Nephron progenitor cell (in vitro differentiated cells): ENCODE results near the gene VCX3B.
"Not testable (repeated sequence)": the region's sequence is repeated elsewhere in the genome, so short reads cannot be mapped to it uniquely, and the experiment has no call there.

Source experiments
- DNase-seq: peaks from one replicate; pipeline ENCODE4 v3.0.0; 2021
- H3K27ac Mint-ChIP-seq: 2 replicates; pipeline ENCODE4 v1.8.0; 2021; ENCODE audit warnings: mild to moderate bottlenecking, moderate library complexity, mixed read lengths
- H3K27me3 Mint-ChIP-seq: 2 replicates; pipeline ENCODE4 v1.8.0; 2021; ENCODE audit warnings: mild to moderate bottlenecking, low read depth, mixed read lengths; ENCODE audit not compliant: poor library complexity
- H3K36me3 Mint-ChIP-seq: 2 replicates; pipeline ENCODE4 v1.8.0; 2021; ENCODE audit warnings: low read depth, mixed read lengths
- H3K4me1 Mint-ChIP-seq: 2 replicates; pipeline ENCODE4 v1.8.0; 2021; ENCODE audit warnings: mixed read lengths
- H3K4me3 Mint-ChIP-seq: 2 replicates; pipeline ENCODE4 v1.8.0; 2021; ENCODE audit warnings: mild to moderate bottlenecking, moderate library complexity, mixed read lengths
- H3K9me3 Mint-ChIP-seq: 2 replicates; pipeline ENCODE4 v1.8.0; 2021; ENCODE audit warnings: mild to moderate bottlenecking, moderate library complexity, mixed read lengths
- TF ChIP-seq, protein P1 (sequence below): fragments of 200-600 bp; sonication (generic); IDR thresholded peaks from 2 replicates; pipeline ENCODE4 v1.5.0; 2021; ENCODE audit warnings: antibody characterized with exemption

The VCX3B gene

DNA sequence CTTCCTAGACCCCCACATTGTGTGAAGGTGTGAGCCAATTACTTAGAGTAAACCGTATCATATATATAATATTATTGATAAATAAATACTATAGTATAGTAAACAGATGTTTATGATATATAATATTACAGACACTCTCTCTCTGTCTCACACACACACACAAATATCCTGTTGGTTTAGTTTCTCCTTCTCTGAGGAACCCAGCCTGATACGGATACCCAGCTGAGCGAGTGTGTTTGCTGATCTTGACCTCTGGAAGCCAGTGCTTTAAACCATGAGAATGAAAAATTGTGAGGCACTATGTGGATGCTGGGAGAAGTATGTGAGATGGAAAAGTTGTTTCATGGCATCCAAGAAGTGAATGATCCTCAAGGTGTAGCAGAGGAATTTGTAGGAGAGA is at the start of gene VCX3B:
TSS of gene VCX3B (plus strand) at position 301 of the 400 bp plus-strand sequence. CDS start 621 bp downstream, outside the sequence.
- not testable (repeated sequence) for H3K36me3 Mint-ChIP-seq, H3K27ac Mint-ChIP-seq, H3K4me1 Mint-ChIP-seq, DNase-seq, H3K4me3 Mint-ChIP-seq, H3K27me3 Mint-ChIP-seq
- peaks cover 19% of the 10 kb centered on the region for H3K9me3 Mint-ChIP-seq

DNA sequence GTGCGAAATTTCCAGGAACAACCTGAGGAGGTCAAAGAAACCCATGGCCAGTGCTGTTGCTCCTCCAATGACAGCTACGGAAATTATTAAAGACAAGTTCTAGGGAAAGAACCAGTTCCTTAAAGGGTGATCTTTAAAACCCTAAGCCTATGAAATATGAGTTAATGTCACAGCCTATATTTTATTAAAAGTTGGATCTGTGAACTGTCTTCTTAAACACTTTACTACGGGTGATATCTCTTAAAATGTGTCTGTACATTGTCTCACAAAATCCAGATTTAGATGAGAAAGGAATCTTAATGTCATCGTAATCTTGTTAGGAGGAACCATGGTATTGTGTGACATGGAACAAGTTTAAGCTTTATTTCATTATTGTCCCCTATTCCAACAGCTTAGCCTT is 46.3 kb upstream of the VCX3B start:
- Mint-ChIP-seq H3K27me3 (peaks cover 6% of the 10 kb centered on the region), H3K4me1 (no peaks in the 10 kb centered on the region), H3K36me3 (no peaks in the 10 kb centered on the region), H3K4me3 (no peak overlapping the region), H3K27ac (no peak overlapping the region), H3K9me3 (peaks cover 12% of the 10 kb centered on the region)
- no peak for DNase-seq
- TF ChIP-seq, protein P1, sequence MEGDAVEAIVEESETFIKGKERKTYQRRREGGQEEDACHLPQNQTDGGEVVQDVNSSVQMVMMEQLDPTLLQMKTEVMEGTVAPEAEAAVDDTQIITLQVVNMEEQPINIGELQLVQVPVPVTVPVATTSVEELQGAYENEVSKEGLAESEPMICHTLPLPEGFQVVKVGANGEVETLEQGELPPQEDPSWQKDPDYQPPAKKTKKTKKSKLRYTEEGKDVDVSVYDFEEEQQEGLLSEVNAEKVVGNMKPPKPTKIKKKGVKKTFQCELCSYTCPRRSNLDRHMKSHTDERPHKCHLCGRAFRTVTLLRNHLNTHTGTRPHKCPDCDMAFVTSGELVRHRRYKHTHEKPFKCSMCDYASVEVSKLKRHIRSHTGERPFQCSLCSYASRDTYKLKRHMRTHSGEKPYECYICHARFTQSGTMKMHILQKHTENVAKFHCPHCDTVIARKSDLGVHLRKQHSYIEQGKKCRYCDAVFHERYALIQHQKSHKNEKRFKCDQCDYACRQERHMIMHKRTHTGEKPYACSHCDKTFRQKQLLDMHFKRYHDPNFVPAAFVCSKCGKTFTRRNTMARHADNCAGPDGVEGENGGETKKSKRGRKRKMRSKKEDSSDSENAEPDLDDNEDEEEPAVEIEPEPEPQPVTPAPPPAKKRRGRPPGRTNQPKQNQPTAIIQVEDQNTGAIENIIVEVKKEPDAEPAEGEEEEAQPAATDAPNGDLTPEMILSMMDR, result no peak

DNA sequence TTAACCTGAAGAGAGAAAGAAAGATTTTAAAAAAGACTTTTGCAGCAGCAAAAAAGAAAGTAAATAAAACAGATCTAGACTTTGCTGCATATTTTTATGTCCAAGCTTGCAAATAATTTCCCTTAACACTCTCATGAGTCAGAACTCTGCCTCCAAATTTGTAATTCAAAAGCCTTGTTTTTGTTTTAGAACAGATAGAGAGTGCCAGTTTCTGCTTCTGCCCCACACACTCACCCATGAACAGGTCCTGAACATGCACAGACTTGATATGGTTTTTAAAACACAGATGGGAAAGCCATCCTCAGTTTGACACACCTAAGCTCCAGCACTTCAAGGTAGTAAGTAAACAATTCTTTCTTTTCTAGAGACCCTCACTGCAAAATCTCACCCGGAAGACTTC is 39.7 kb upstream of the VCX3B start:
- H3K36me3 Mint-ChIP-seq, result no peaks in the 10 kb centered on the region
- DNase-seq, result no peak
- no peak overlapping the region for H3K4me3 Mint-ChIP-seq
- no peak overlapping the region for H3K27ac Mint-ChIP-seq
- TF ChIP-seq, protein P1, result no peak
- no peaks in the 10 kb centered on the region for H3K9me3 Mint-ChIP-seq
- H3K4me1 Mint-ChIP-seq, result no peaks in the 10 kb centered on the region
- no peaks in the 10 kb centered on the region for H3K27me3 Mint-ChIP-seq

DNA sequence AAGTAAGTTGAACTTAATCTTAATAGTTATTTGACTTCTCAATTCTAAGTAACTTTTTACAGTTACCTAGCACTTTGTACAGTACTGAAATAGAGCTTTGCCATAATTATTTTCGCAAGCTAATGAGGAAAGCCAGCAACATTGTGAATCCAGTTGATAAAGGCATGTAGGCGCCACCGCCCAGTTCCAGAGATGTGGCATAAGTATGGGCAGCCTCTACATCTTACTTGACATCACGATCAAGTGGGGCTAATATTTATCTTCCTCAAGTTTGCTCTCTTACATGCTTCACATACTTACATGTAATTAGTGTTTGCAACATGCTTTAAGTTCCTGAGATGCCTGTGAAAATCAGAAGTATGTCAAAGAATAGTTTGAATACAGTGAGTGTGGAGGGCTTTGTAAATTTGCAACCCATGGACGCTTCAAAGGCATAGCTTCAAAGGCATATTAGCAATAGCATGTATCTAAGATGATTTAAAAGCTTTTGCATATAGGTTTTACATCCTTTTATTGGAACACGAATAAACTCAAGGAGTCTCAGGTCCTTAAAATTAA is 34.9 kb upstream of the VCX3B start:
- TF ChIP-seq, protein P1, result no peak
- H3K27me3 Mint-ChIP-seq, result no peaks in the 10 kb centered on the region
- H3K4me3 Mint-ChIP-seq, result no peak overlapping the region
- no peak for DNase-seq
- no peaks in the 10 kb centered on the region for H3K9me3 Mint-ChIP-seq
- no peaks in the 10 kb centered on the region for H3K4me1 Mint-ChIP-seq
- H3K27ac Mint-ChIP-seq, result no peak overlapping the region
- no peaks in the 10 kb centered on the region for H3K36me3 Mint-ChIP-seq

DNA sequence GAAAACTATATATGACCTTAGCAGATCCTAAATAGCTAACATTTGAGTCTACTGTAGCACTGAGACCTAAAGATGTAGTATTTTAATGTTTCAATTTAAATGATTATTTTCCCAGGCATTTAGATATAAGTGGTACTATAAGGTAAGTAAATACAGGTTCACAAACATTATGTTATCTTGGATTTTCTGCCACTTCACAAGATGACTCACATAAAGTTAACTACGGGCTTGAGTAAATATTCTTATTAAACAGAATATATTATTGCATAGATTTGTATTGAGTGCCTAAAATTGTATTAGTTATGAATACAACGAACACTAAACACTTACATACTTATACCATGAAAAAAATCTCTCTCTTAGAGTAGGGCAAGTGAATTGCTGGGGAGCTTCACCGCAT is 34.2 kb upstream of the VCX3B start:
- DNase-seq, result no peak

DNA sequence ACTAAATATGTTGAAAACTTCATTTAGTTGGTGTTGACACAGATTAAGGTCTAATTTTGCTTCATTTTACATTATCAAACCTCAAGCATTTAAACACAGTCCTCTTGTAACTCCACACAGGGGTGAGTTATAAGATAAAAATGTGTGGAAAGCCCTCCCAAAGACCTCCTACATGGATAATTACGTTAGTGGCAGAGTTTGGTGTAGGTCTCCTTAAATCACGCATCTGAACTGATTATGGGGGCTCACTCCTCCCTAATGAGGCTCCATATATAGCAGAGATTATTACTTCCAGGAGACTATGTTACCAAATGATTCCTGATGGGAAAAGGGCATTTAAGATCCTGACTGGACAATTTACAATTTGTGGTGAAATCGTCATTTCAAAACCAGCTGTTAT is 32.2 kb upstream of the VCX3B start:
- DNase-seq, result no peak
- no peaks in the 10 kb centered on the region for H3K27me3 Mint-ChIP-seq
- no peak overlapping the region for H3K4me3 Mint-ChIP-seq
- TF ChIP-seq, protein P1, result no peak
- no peaks in the 10 kb centered on the region for H3K4me1 Mint-ChIP-seq
- no peaks in the 10 kb centered on the region for H3K9me3 Mint-ChIP-seq
- no peaks in the 10 kb centered on the region for H3K36me3 Mint-ChIP-seq
- H3K27ac Mint-ChIP-seq, result no peak overlapping the region

More for the DNA sequence above, 34.2 kb upstream of the VCX3B start:
- TF ChIP-seq, protein P1, result no peak
- Mint-ChIP-seq H3K27me3 (no peaks in the 10 kb centered on the region), H3K4me3 (no peak overlapping the region), H3K27ac (no peak overlapping the region), H3K36me3 (no peaks in the 10 kb centered on the region), H3K4me1 (no peaks in the 10 kb centered on the region), H3K9me3 (no peaks in the 10 kb centered on the region)
